ENCODE results near the gene NBPF3. TPM values are rescaled to one million over a fixed set of nuclear protein-coding genes. Genes with fewer than 3 reads are reported as not detected.

Gene NBPF3
- total and polyA plus RNA-seq, 2 donors (not counting 3 experiments of a cell fraction or from before 2014, with no cell fraction given): 3.3 to 6.5 TPM

DNA sequence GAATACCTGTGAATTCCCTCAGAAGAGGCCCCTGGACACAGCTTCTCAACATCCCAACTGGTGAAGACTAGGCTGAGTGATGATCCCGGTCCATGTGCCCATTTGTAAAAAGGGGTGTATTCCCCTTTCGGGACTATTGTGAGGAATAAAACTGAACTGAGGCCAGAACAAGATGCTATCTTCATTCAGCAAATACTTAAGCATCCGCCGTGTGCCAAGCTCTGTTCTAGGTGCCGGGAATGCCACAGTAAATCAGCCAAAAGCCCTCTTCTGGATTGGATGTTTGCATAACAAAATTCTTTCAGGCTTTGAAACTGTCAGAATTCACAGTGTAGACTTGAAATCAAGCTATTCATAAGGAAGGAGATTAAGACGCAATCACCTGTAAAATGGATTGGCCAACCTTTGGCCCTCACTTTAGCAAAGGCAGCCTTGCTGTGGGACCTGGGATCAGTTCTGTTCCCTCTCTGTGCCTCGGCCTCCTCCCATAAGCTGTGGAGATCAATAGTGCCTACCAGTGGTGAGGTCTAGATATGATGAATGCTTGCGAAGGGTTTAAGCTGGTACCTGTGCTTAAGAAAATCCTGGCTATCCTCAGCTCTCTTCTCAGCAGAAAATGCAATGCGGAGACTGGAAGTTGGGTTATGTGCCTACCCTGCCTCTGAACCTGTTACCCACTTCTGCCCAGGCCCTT is 71.1 kb downstream of the NBPF3 start:
- H3K4me2 ChIP-seq (ENCODE audit: insufficient read depth, low read length): no peak overlapping the region
- peaks cover 51 to 56% of the 10 kb centered on the region in 2 experiments for H3K27me3 ChIP-seq (ENCODE audit: control insufficient read depth in 2 of 2, insufficient read depth in 2 of 2, low read length in 2 of 2)
- H4K20me1 ChIP-seq (replicated peaks; ENCODE audit: control insufficient read depth, extremely low read depth, insufficient read depth, low read length): no peaks in the 10 kb centered on the region
- DNase-seq (ENCODE audit: low read depth, low spot score) (no peak), FAIRE-seq (no peak)
- H3K79me2 ChIP-seq (ENCODE audit: control insufficient read depth, insufficient read depth, low read length): no peaks in the 10 kb centered on the region
- no peak overlapping the region for H3K9ac ChIP-seq (replicated peaks; ENCODE audit: extremely low read depth, insufficient read depth, low read length)
- peaks cover 3% of the 10 kb centered on the region for H3K4me1 ChIP-seq (ENCODE audit: control insufficient read depth, extremely low read depth, insufficient read depth, low read length)
- dilution Hi-C loops (cut with MboI; ENCODE audit: extremely low pct_ligation_motif_present, low sequenced_read_pairs): no loop called here
- ChIA-PET CTCF (interaction anchor here (0.5 to 1.8 kb wide), 11 partner anchors 13 to 689 kb away, joined by 3 to 6 read pairs (median 3); no protein-coding TSS in a partner anchor), POLR2A (no interaction called here)
- no peak overlapping the region for H3K27ac ChIP-seq (ENCODE audit: insufficient read depth, low read depth, low read length)
- no peak overlapping the region for H2AFZ ChIP-seq (ENCODE audit: low read depth, low read length)
- no peaks in the 10 kb centered on the region for H3K9me3 ChIP-seq (replicated peaks; ENCODE audit: control insufficient read depth, insufficient read depth, low read length)
- intact Hi-C loops (cut with micrococcal nuclease): loop anchor here (2.0 kb wide), 1 partner anchor 148 kb away; no protein-coding TSS in a partner anchor
- H3K4me3 ChIP-seq (replicated peaks in 1 of 3; ENCODE audit: insufficient read depth in 1 of 3, low read depth in 1 of 3, low read length in 3 of 3): no peak overlapping the region
- TF ChIP-seq, protein P1, sequence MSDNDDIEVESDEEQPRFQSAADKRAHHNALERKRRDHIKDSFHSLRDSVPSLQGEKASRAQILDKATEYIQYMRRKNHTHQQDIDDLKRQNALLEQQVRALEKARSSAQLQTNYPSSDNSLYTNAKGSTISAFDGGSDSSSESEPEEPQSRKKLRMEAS (IDR thresholded peaks at IDR 0.05; ENCODE audit: insufficient read depth, insufficient read length): no peak
- TF ChIP-seq, protein P2, sequence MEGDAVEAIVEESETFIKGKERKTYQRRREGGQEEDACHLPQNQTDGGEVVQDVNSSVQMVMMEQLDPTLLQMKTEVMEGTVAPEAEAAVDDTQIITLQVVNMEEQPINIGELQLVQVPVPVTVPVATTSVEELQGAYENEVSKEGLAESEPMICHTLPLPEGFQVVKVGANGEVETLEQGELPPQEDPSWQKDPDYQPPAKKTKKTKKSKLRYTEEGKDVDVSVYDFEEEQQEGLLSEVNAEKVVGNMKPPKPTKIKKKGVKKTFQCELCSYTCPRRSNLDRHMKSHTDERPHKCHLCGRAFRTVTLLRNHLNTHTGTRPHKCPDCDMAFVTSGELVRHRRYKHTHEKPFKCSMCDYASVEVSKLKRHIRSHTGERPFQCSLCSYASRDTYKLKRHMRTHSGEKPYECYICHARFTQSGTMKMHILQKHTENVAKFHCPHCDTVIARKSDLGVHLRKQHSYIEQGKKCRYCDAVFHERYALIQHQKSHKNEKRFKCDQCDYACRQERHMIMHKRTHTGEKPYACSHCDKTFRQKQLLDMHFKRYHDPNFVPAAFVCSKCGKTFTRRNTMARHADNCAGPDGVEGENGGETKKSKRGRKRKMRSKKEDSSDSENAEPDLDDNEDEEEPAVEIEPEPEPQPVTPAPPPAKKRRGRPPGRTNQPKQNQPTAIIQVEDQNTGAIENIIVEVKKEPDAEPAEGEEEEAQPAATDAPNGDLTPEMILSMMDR (IDR thresholded peaks at IDR 0.05; ENCODE audit: extremely low read depth in 1 of 2, insufficient read depth in 1 of 2, low read depth in 1 of 2, low read length in 2 of 2): no peak
- peak; percentile 69 for TF ChIP-seq EZH2 (IDR thresholded peaks at IDR 0.05; ENCODE audit: borderline replicate concordance, low read depth, low read length, severe bottlenecking)
- TF ChIP-seq JUN (IDR thresholded peaks at IDR 0.05; ENCODE audit: borderline replicate concordance, insufficient read depth, insufficient read length, low read depth): no peak
- no peak for TF ChIP-seq POLR2AphosphoS5 (IDR thresholded peaks at IDR 0.05; ENCODE audit: insufficient read depth, low read depth, low read length)
- TF ChIP-seq FOS (IDR thresholded peaks at IDR 0.05; ENCODE audit: borderline replicate concordance, insufficient read depth, low read length): no peak
- no peak for TF ChIP-seq POLR2A (IDR thresholded peaks at IDR 0.05; ENCODE audit: low read depth, low read length)
- H3K36me3 ChIP-seq (ENCODE audit: control insufficient read depth in 2 of 2, extremely low read depth in 1 of 2, insufficient read depth in 2 of 2, low read length in 2 of 2): no peaks in the 10 kb centered on the region
- no peaks in the 10 kb centered on the region for H3K9me1 ChIP-seq (replicated peaks; ENCODE audit: control insufficient read depth, extremely low read depth, insufficient read depth, low read length)
- no TSS peak for BruUV-seq (replicated peaks)
